GM23248 (cell line): ENCODE data around the gene LUC7L3.

ENCODE experiments used
- EZH2 ChIP-seq: fragments of 200-600 bp; sonication (generic); IDR thresholded peaks from 2 replicates; pipeline ENCODE4 v1.6.1; 2018; ENCODE audit warnings: antibody characterized with exemption, mild to moderate bottlenecking; ENCODE audit not compliant: insufficient read depth, poor library complexity, severe bottlenecking
- EZH2phosphoT487 ChIP-seq: fragments of 200-600 bp; sonication (generic); IDR thresholded peaks from 2 replicates; pipeline ENCODE4 v1.6.1; 2018; ENCODE audit warnings: antibody characterized with exemption, moderate library complexity, mild to moderate bottlenecking, low read depth; ENCODE audit not compliant: insufficient read depth

- TF ChIP-seq EZH2 (no peak), EZH2phosphoT487 (no peak)
These were observed 32.0 kb upstream of the LUC7L3 start for GRCh38 chr17:50687200-50688066.
